H4 (cell line): ENCODE measurements around the gene CYP2S1. TPM values are rescaled to one million over a fixed set of nuclear protein-coding genes. Genes with fewer than 3 reads are reported as not detected.
A peak's percentile ranks its signal among the peaks of the same experiment; 100 is the strongest.
"Not testable (repeated sequence)": the region's sequence is repeated elsewhere in the genome, so short reads cannot be mapped to it uniquely, and the experiment has no call there.

Source experiments
- DNase-seq: peaks from one replicate; pipeline ENCODE4 v3.0.0-alpha.2; 2015; ENCODE audit warnings: low spot score
- total RNA-seq: library from RNA; depleted of rRNA; stranded (reverse); fragments of >200 nt; shearing (Covaris generic); gene quantifications from 2 replicates; pipeline ENCODE4 v1.2.3, GENCODE V29; 2014

The CYP2S1 gene
- total RNA-seq, 1 experiment from 2014 or later = 3.0 TPM

DNA sequence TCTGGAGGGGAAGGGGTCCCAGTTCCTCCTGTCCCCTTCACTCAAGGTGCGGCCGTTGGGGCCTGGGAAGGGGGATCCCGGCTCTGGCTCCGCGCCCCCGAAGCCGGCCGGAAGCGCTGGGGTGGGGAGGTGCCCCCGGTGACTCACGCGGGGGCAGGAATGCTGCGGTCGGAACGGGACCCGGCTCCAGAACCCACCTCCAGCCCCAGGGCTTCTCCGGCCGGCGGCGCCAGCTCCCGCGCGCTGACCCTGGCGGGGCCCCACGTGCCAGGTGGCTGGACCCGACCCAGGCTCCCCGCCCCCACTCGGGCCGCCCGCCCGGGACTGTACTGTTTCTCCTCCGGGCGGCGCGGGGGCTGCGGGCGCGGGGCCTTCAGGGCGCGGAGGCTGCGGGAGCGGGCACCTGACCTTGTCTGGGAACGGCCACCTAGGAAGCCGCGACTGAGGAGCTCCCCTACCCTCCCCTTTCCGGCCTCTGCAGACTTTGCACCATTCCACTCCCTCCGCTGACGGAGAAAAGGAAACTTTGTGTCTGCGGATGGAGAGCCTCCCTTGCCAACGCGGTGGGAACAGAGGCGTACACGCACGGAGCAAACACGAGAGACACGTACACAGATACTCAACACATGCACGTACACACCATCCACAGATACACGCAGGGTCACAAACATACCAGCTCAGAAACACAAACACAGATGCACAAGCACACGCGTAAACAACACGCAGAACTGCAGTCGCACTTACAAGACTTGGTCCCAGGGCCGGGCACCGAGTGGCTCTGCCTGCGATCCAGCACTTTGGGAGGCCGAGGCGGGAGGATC is 33.2 kb downstream of the CYP2S1 start:
- DNase-seq = peak; percentile 81

DNA sequence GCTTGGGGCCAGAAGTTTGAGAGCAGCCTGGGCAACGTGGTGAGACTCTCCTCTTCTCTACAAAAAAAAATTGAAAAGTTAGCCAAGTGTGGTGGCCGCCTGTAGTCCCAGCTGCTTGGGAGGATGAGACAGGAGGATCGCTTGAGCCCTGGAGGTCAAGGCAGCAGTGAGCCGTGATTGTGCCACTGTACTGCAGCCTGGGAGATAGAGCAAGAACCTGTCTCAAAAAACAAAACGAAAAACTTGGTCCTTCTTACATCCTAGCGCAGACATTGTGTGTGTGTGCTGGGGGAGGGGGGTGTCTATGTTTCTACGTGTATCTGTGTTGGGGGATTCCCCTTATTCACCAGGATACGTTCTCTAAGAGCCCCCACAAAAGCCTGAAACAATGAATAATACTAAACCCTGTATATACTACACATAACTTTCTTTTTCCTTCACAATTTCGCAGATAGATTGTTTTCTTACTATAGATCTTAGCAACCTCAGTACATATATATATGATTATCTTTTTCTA is 33.9 kb downstream of the CYP2S1 start:
- DNase-seq = no peak

DNA sequence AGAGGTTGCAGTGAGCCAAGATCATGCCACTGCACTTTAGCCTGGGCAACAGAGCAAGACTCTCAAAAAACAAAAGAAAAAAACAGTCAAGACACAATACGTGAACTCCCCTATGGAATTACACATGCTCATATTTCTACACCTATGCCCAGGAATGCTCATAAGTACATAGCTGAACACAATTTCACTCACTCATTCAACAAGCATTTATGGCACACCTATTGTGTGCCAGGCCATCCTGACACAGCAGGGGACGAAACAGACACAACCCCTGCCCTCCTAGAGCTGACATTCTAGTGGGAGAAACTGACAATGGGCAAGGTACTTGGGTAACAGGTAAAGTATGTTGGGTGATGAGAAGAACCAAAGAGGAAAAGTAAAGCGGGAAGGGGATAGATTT is 35.5 kb downstream of the CYP2S1 start:
- no peak for DNase-seq

DNA sequence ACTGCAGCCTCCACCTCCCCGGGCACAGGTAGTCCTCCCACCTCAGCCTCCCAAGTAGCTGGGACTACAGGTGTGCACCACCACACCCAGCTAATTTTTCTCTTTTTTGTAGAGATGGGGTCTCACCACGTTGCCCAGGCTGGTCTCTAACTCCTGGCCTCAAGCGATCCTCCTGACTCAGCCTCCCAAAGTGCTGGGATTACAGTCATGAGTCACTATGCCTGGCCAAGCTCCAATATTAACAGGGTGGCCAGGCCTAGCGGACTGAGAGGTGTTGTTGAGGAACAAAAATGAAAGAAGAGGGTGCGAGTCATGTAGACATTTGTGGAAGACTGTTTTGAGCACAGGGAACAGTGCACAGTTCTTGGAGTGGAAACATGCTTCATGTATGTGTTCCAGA is 36.3 kb downstream of the CYP2S1 start:
- DNase-seq = not testable (repeated sequence)

DNA sequence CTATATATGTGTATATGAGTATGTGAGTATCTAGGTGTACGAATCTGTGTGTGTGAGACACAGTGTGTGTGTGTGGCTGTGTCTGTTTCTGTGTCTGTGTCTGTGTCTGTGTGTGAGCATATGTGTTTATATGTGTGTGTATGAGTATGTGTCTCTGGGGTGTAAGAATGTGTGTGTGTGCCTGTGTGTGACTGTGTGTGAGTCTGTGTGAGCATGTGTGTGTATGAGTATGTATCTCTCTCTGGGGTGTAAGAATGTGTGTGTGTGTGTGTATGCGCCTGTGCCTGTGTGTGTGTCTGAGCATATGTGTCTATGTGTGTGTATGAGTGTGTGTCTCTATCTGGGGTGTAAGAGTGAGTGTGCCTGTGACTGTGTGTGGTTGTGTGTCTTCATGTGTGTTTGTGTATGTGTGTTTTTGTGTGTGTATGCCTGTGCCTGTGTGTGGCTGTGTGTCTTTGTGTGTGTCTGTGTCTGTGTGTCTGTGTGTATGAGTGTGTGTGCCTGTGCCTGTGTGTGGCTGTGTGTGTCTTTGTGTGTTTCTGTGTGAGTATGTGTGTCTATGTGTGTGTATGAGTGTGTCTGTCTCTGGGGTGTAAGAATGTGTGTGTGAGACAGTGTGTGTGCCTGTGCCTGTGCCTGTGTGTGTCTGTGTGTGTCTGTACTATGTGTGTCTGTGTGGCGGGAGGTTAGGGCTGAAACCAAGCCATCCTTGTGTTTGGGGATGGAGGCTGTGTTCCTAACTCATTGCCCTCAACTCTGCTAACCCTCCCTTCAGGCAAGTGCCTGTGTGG is 37.2 kb downstream of the CYP2S1 start:
- DNase-seq = no peak

DNA sequence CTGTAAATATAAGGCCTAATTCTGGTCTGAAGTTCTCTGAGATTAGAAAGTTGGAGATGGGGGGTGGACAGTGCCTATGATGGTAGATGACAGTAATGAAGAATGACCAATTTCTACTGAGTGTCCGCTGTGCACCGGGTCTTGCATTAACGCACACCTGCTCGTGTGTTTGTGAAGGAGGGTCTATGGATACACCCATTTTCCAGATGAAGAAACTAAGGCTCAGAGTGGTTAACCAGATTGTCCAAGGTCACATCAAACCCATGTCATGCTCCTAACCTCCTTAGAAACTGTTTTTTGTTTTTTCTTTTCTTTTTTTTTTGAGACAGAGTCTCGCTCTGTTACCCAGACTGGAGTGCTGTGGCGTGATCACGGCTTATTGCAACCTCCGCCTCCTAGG is 39.7 kb downstream of the CYP2S1 start:
- no peak for DNase-seq

DNA sequence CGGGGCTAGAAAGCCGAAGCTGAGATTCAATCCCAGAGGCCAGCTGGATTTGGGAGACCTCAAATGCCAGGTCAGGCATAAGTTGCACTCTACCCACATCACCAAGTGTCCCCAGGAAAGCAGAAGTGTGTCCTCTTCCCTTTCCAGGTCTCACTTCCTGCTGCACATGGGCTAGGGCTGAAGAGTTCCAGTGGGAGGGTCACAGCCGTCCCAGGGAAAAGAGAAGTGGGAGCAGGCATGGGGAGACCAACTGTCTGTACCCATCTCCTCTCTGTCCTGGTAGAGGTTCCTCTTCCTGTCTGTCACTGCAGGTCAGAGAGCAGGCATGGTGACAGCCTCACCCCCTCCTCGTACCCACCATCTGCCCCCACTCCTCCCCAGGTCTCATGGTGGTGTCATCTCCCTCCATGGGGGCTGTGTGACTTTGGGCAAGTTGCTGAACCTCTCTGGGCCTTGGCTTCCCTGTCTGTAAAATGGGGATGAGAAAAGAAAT is 40.8 kb downstream of the CYP2S1 start:
- no peak for DNase-seq

DNA sequence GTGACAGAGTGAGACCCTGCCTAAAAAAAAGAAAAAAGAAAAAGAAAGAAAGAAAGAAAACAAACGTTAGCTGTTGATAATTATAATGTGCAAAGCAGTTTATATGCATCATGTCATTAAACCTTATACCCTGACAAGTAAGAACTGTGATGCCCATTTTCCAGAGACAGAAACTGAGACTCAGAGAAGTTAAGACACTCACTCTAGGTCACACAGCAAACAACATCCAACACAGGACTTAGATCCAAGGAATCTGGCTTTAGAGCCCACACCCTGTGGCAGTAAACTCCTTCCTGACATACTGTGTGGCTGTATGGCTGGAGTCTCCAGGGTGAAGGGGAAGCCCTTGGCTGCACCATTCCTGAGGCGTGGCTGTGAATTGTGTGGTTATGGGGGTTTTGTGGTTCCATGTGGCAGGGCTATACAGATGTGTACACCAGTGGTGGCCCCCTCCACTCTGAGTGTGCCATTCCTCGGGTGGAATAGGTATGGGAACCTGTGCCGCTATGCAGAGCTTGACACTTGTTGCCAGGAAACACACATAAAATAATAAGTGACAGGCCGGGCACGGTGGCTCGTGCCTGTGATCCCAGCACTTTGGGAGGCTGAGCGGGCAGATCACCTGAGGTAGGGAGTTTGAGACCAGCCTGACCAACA is 41.6 kb downstream of the CYP2S1 start:
- no peak for DNase-seq

DNA sequence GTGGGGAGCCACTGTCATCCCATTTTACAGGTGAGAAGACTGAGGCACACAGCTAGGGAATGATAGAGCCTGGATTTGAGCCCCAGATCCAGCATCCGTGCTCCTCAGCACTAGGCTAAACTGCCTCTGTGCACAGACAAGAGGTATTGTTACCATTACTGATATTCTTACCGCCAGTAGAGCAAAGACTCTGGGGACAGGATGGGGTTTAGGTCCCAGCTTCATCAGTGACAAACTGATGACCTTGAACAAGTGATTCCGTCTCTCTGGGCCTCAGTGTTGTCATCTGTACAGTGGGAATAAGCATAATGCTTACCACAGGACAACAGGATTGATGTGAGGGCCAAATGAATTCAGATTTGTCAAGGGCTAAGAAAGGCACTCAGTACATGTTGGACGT is 42.5 kb downstream of the CYP2S1 start:
- DNase-seq = no peak

DNA sequence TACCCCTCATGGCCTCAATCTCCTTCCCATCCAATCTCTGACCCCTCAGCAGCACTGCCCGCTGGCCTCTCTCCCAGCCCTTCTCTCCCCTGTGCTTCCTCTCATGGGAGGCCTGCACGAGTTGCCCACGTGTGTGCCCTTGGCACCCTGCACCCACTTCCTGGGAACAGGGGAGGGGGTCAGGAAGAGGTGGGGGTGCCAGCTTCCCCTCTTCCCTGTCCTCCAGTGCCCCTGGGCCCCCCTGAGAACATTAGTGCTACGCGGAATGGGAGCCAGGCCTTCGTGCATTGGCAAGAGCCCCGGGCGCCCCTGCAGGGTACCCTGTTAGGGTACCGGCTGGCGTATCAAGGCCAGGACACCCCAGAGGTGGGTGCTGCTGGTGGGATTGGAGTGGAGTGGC is 45.2 kb downstream of the CYP2S1 start:
- no peak for DNase-seq

DNA sequence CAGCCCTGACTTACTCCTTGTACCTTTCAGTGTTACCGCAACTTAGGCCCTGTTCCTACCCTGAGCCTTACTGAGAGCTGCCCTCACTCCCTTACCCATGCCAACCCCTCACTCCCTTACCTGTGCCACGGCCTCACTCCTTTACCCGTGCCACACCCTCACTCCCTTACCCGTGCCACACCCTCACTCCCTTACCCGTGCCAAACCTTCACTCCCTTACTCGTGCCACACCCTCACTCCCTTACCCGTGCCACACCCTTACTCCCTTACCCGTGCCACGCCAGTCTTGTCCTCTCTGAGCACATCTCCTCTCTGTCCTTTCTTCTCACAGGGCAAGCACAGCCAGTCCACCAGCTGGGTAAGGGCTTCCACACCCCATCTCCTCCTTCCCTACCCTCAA is 46.3 kb downstream of the CYP2S1 start:
- no peak for DNase-seq

DNA sequence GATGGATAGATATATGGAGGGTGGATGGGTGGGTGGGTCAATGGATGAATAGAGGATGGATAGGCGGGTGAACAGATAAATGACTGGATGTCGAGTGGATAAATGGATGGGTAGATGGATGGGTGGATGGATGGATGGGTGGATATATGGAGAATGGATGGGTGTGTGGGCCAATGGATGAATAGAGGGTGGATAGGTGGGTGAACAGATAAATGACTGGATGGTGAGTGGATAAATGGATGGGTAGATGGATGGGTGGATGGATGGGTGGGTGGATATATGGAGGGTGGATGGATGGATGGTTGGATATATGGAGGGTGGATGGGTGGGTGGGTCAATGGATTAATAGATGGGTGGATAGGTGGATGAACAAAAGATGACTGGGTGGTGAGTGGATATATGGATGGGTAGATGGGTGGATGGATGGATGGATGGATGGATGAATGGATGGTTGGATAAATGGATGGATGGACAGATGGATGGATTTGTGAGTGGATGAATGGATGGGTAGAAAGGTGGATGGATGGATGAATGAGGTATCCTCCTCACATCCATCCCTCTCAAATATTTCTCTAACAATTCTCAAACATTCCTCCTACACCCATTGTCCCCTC is 47.0 kb downstream of the CYP2S1 start:
- DNase-seq = no peak

DNA sequence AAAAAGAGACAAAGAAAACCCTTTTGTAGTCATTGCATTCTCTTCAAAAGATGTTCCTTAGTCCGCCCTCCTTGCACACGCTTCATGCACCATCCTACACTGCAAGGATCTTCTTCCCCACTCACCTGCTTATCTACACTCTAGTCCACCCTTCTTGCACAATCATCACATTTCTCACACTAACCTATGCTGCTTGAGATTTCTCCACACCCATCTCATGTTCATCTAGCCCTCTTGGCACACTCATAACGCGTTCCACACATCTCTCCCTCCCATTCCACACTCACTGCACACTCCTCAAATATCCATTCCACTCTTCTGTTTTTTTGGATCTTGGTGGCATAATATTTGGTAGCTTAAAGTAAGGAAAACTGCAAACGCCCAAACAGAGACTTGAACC is 48.8 kb downstream of the CYP2S1 start:
- no peak for DNase-seq

DNA sequence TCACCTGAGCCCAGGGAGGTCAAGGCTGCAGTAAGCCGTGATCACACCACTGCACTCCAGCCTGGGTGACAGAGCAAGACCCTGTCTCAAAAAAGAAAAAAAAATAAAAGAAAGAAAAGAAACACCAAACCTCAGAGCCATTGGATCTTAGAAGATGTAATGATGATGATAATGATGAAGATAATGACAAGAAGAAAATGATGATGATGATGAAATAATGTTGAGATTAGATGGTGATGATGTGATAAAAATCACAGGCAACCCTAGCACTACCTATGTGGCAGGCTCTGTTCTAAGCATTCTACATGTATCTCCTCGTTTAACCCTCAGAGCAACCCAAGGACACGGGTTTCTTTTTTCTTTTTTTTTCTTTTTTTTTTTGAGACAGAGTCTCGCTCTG is 51.1 kb downstream of the CYP2S1 start:
- no peak for DNase-seq

DNA sequence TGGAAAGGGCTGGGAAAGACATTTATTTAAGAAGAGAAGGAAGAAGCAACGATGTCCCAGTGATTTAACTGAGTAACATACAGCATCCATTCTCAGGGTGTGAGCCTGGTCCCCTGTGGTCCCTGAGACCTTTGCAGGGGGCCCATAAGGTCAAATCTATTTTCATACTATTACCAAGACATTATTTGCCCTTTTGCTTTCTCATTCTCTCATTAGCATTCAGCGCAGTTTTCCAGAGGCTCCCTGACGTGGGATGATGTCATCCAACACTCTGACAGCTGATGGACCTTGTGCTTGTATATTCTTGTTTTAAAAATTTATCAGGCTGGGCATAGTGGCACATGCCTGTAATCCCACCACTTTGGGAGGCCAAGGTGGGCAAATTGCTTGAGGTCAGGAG is 52.8 kb downstream of the CYP2S1 start:
- DNase-seq = no peak

DNA sequence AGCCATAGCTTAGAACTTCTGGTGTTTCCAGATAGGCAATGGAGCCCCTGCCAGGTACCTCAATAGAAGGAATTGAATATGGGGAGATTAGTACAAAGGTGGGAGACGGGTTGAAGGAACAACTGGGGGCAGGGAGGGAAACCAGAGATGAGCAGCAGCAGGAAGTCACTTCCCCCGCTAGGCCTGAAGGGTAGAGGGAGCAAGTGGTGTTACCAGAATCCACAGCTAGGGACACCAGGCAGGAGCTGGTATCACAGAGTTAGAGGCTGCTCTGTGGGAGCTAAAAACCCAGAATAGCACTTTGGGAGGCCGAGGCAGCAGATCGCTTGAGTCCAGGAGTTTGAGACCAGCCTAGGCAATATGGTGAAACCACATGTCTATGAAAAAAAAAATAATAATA is 55.9 kb downstream of the CYP2S1 start:
- DNase-seq = no peak

DNA sequence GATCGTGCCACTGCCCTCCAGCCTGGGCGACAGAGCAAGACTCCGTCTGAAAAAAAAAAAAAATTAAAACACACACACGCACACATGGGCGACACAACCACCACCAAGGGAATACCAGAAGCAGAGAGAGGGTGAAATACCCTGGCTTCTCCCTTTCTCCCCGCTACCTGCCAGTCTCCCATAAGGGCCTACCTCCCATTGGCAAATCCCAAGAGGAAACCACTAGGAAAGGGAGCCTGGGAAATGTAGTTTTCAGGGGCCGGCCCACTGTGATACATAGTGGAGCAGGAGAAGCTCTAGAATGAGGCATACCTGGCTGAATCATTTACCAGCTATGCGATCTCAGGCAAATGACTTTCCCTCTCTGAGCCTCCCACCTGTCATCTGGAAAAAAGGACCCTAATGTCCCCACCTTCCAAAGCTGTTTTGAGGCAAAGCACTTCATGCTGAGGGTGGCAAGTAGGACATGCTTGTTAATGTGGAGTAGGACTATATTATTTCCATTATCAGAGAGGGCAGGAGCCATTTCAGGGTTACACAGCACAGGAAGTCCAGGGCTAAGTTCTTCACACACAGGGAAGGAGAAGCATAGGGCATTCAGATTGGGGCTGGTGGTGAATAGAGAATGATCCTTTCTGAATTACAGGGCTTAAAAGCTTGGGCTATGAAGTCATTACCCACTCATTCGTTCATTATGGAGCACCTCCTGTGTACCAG is 56.8 kb downstream of the CYP2S1 start:
- no peak for DNase-seq

DNA sequence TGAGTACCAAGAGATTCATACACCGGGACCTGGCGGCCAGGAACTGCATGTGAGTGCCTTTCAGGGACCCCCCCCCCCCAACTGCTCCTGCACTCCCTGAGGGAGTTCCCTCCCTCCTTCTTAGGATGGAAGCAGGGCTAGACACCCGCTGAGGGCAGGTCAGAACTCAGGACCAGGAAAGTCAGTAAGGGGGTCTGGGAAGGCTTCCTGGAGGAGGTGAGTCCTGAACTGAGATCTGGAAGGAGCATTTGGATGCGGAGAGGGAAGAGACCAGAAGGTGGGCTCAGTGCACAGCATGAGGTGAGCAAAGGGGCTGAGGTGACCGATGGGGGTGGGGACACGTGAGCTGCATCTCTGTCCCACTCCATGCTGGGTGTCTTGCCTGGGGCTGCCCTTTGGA is 60.6 kb downstream of the CYP2S1 start:
- no peak for DNase-seq

DNA sequence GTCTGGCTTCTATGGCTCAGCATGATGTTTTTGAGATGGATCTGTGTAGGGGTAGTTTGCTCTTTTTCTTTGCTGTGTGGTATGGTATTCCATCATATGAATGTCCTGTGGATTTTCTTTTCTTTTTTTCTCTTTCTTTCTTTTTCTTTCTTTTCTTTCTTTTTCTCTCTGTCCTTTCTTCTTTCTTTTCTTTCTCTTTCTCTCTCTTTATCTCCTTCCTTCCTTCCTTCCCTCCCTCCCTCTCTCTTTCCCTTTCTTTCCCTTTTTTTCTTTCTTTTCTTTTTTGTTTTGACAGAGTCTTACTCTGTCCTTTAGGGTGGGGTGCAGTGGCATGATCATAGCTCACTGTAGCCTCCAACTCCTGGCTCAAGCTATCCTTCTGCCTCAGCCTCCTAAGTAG is 62.2 kb downstream of the CYP2S1 start:
- DNase-seq = no peak
